T follicular helper cell (primary cell): ENCODE data around the gene DHX8.

Source experiments
- DNase-seq: peaks from one replicate; pipeline ENCODE4 v3.0.0-alpha.2; 2020; ENCODE audit warnings: low read depth

Gene DHX8

DNA sequence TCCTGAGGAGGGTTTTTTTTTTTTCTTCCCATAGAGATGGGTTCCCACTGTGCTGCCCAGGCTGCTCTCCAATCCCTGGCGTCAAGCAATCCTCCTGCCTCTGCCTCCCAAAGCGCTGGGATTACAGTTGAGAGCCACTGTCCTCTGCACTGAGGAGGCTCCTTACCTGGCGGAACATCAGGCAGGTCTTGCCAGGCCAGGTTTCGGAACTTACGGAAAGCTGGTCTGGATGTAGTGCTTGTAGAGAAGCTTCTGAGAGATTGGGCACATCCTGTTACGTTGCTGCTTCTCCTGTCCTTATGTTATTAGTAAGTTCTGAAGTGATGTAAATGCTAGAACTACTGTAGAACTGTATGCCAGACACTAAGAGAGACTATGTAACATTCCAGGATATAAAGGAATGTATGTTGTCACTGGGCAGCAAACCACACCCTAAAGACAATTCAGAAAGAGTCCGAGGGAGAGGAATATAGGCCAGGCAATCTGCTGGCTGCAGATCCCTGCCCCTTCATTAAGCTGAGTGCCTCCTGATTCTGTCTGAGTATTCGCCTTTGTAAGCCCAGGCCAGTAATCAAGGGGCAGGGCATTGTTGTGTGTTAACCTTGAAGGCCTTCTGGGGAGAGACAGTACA is 41.3 kb downstream of the DHX8 start:
- DNase-seq: no peak

DNA sequence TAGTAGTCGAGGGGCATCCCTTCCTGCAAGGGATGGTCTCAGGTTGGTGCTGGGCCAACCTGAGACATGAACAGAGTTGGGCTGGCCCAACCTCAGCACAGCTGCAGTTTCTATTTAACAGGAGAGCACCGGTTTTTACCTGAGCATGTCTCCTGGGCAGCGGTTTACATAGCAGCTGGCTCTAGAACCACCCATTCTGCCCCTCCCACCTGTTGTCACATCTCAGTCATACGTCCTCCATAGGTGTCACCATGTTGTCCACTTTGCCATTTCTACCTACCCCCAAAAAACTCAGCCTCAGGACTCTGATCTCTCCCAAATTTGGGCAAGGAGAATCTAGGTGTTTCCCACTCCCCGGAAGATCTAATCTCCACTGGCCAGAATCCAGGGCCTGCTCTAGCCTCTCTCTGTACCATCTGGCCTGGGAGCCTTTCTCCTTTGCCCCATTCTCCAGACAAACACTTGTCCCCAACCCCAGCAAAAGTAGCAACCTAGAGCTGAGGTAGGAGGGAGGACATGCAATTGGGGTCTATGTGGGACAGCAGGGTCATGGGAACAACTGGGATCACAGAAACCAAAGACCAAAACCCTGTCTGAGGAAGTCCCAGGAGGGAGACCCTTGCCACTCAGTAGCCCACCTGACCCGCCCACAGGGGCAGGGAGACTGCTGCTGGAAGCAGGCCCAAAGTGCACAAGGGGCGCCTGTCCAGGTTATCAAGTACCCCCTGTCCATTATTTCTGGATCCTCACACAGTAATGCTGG is 43.3 kb downstream of the DHX8 start:
- no peak for DNase-seq

DNA sequence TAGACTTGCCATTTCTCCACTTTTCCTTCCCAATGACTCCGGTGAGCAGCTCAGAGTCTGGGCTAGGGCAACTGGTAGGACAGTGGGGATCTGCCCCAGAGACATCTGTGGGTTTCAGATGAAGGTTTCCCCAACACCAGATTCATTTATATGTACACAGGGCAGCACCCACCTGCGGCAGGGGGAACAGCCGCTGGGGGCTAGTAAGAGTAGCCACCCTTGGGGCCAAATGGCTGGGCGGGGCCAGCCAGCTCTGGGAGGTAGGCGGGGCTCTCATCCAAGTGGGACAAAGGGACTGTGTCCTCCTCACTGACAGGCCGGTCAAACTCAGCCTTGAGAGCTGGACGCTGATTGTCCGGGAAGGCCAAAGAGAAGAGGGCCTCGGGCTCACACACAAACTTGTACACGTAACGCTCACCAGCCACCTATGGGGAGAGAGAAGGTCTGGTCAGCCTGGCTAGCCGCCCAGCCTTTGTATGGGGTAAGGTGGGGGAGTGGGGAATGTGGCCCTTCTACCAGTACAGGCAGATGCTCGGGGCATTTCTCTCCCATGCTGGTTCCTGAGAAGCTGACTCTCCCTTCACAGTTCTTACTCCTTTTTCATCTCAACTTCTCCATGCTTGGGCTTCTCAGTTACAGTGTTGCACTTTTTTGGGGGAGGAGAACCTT is 44.7 kb downstream of the DHX8 start:
- DNase-seq: no peak

DNA sequence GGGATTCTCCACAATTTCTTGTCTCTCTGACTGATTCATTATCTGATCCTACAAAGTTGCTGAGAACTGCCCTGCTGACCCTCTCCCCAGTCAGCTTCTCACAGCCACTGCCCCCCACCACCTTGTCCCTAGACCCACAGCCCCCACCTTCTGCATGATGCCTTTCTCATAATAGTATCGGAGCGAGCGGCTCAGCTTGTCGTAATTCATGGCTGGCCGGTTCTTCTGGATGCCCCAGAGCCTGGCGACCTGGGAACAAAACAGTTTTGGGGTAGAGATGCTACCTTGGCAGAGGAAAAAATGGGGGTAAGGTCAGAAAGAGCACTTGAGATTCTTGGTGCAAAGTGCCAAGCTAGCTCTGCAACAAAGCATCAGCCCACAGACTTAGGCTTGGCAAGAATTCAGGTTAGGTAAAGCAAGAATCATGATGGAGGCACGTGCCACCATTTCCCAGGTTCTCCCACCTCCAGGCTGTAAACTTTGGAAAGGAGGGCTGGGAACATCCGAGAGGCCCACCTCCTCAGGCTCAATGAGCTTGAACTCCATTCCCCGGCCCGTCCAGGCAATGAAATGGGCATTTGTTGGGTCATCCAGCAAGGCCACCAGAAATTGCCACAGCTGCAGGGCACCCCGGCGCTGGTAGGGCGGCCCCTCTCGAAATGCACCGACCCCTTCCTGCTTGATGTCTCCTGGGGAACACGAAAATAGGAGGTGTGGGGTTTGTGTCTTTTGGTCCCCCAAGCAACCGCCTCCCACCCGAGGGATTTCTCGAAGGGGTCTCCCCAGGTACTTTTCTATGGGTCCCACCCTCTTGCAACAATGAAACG is 45.4 kb downstream of the DHX8 start:
- DNase-seq: no peak

DNA sequence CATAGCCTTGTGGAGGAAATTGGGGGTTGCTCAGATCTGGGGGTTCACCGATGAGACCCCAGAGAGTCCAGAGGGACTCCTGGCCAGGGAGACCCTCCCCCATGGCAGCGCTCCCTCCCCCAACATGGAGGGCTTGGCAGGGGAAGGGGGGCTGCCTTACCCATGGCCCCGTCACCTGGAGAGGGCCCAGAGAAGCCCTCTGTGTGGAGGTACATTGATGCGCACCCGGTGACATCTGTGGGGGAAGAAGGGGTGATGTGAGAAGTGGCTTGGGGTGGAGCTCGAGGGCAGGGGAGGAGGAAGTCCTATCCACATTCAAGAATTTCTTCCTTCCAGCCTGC is 46.1 kb downstream of the DHX8 start:
- no peak for DNase-seq

DNA sequence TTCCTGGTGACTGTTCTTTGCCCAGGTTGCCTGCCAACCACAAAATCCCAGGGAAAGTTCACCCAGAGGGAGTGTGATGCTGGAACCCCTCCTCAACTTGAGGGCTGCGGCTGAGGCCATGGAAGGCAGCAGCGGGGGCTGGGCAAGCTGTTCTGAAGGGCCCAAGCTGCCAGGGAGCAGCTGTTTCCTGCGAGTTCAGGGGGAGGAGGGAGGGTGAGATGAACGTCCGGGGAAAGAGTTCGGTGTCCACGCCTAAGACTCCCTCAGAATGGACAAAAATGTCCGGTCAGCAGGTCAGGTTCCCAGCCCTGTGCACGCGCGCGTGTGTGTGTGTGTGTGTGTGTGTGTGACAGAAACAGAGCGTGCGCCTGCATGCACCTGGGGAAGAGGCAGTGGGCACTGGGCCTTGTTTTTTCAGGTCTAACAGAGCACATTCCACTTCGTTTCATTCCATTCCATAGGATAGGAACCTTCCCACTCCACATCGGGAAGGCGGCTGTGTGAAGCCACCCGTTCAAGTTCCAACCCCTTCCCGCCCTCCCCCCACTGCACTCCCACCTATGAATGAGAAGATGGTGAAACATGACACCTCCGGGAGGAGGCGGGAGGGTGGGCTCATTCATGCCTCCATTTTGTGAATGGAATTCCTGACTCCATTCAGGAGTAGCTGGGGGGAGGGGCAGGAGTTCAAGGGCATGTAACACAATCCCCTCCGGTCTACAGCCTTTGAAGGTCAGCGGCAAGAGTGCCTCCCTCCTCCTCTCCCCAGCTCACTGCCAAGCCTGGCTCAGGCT is 46.7 kb downstream of the DHX8 start:
- DNase-seq: no peak

DNA sequence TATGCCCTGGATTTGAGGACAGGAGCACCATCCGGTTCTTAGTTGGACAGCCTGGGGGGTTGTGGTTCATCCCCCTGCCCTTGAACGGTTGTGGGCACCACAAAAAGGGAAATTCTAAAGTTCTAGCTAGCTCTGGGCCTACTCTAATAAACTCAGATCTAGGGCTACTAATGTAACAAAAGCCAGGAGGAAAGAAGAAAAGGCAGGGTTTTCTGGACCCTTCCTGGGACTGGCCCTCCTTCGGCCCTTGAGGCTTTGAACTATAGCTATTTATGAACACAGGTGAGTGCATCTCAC is 47.3 kb downstream of the DHX8 start:
- DNase-seq: no peak

DNA sequence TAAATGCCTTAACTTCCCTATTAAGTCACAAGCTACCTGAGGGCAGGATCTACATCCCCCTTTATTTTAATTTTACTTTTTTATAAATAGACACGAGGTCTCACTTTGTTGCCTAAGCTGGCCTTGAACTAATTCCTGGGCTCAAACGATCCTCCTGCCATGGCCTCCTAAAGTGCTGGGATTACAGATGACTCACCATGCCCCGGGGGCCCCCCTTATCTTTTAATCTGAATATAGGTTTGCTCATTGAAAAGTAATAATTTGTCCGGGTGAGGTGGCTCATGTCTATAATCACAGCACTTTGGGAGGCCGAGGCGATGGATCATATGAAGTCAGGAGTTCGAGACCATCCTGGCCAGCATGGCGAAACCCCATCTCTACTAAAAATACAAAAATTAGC is 48.2 kb downstream of the DHX8 start:
- no peak for DNase-seq

DNA sequence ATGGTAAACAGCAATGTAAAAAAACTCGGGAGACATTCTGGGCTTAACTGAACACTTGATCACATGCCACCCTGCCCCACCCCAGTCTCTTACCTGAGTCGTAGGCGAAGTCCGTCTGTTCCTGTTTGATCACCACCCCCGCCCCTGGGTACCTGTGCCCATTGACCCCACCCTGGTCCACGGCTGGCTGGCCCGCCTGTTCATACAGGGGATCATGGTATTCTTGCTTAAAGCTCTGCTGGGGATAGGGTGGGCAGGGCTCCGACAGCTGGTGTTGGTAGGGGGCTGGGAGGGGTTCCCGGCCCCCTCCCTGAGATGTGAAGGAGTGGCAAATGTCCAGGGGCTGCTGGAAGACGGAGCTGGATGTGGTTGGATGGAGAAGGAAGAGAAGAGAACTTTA is 48.8 kb downstream of the DHX8 start:
- no peak for DNase-seq

DNA sequence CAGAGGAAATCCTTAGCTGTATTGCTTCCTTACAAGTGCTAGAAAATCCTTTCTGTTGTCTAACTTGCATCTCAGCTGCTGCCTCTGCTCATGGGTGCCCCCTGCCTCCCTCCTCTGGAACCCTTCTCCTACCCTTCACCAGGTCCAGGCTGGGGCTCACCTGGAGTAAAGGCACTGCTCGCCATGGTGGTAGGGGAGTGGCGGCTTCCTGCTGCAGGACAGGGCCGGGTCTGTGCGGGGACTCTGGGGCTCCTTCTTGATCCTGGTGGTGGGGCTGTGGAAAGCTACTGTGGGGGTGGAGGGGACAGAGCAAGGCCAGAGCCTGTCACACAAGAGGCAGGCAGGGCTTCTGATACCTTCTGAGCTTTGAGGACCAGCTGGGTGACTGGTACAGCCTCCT is 49.9 kb downstream of the DHX8 start:
- DNase-seq: no peak

DNA sequence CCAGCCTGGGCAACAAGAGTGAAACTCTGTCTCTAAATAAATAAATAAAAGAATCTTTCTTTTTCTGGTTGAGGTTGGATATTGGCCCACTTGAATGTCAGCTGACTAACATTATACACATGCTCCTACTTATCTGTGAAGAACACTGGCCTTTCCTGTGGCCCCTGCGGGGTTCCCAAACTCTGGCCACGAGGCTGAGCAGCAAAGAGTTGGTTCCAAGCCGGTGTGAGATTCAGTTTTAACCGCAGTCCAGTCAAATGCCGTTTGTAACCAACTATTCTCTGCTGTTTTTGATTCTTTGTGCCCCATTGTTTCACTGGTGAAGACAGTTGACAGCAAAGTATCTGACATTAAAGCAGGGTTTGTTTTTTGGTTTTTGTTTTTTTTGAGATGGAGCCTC is 51.1 kb downstream of the DHX8 start:
- no peak for DNase-seq

DNA sequence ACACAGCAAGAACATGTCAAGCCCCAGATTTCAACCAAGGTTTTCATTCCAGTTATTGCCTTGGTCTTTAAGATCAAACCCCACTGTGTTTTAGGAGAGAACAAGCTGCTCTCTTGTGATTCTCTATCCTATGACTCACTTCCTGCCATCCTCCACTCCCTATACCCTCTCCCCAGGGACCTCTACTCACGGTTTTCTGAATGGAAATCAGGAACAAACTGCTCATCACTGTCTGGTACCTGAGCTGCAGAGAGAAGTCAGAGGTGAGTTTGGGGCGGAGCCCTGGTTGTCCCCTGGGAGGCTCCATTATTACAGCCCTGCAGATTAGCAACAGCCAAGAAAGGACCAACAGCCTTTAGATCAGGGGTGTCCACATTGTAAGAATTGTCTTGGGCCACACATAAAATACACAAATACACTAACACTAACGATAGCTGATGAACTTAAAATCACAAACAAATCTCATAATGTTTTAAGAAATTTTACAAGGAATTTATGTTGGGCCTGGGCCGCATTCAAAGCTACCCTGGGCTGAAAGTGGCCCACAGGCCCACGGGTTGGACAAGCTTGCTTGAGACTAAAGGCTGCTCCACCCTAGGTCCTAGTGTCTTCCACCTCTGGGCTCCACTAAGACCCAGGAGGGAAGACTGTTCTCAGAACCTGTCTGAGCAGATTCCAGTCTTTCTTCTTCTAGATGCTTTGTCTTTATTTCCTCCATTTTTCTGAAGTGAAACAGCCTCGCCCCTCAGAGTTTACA is 52.6 kb downstream of the DHX8 start:
- no peak for DNase-seq

DNA sequence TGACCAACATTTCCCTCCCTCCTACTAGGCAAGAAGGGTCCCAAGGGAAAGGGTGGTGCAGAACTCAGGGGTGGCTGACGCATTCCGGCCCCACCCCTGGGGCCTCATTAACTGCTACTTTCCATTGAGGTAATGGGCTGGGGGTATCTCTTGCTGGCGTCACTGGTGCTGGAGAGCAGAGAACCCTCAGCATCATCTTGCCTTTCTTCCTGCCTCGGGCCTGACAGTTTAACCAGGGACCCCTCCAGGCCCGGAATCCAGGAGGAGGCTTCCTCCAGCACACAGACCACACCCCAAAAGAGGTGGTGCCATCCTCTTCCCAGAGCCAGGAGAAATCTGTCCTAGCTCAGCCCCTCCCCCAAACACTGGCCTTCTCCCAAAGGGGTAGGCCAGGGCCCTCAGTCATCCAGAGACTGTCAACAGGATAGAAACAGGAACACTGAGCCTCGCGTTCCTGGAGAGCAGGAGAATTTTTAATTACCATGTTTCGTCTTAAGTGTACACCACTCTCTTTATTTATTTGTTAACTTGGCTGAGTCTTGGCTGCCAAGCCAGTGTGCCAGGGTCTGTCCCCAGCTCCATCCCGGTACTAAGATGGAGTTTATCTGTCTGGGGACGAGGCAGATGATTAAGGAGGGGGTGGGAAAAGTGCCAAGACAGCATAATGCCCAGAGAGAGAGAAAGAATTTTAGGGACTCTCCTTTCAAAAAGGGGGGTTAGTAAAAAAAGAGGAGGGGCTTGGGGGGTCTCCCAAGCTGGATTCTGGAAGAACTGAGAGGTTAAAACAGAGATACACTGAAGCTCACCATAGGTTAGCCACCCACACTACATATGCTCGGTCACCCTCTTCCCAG is 57.3 kb downstream of the DHX8 start:
- DNase-seq: no peak

DNA sequence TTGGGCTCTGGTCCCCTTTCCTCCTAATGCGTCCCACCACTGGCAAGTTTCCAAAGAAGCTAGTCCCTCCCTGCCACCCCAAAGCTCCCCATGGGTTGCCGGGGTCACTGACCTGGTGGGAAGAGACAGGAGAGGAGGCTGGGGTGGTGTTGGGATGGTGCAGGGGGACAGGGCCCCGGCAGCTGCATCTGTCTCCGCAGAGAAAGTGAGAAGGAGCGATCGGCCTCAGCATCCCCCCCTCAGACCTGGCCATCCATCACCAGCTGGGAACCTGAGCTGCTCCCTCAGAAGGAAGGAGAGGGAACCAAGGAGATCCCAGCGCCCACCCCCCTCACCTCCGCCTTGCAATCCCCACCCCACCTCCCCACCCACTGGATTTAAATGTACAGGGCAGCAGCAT is 59.1 kb downstream of the DHX8 start:
- DNase-seq: no peak

DNA sequence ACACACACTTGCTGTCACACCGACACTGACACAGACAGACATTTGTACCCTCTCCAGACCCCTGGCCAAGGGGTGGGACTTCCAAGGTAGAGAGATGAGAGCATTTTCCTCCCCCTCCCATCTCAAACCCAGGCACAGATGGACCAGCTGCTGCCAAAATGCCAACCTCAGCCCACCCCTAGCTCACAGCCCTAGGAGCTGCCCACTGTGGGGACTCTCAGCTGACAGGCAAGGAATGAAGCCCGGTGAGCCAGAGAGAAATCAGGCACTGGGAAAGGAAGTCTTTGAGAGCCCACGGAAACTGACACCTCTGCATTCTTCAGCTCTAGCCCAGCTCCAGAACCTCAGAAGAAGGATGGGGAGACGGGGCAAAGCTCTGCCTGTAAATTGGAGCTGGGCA is 59.5 kb downstream of the DHX8 start:
- DNase-seq: no peak

DNA sequence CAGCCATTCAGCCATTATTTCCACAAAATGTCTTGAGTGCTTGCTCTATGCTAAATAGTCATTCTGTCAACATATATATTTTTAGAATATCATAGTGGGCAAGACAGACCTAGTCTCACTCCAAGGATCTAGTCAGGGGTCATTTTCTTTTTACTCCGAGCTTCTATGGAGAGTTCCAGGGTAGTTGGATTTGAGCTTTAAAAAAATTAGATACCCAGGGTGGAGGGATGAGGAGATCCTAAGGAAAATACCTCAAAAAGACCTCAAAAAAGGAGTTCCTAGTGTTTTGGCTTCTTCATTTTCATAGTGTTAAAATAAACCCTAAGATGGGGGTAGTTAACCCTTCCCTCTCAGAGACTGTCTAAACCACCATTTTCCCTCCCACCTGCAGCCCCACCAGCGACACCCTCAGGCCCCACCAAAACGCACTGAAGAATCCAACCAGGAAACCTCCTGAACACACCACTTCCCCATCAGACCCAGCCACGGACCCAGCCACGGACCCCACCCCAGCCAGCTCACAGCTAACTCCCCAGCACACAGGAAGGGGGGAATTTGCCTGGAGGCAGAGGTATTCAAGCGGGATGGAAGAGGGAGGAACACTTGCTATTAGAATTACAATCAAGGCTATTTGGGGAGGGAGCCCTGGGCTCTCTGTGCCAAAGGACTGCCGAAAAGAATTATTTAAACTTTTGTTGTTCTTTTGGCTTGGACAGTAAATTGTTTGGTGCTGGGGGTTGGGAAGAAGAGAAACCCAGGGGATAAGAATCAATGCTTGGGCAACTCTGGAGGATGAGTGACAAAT is 60.2 kb downstream of the DHX8 start:
- no peak for DNase-seq

DNA sequence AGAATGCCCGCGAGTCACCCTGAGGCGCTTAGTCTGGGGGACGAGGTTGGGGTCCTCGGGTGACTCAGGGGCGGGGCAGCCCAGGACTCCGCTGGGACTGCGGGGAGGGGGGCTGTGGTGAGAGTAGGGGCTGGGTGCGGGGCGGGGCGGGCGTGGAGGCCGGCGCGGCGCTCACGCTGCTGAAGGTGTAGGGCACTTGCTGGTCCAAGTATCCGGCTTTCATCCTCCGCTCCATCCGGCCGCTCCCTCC is 61.5 kb downstream of the DHX8 start:
- DNase-seq: peak; percentile 4

DNA sequence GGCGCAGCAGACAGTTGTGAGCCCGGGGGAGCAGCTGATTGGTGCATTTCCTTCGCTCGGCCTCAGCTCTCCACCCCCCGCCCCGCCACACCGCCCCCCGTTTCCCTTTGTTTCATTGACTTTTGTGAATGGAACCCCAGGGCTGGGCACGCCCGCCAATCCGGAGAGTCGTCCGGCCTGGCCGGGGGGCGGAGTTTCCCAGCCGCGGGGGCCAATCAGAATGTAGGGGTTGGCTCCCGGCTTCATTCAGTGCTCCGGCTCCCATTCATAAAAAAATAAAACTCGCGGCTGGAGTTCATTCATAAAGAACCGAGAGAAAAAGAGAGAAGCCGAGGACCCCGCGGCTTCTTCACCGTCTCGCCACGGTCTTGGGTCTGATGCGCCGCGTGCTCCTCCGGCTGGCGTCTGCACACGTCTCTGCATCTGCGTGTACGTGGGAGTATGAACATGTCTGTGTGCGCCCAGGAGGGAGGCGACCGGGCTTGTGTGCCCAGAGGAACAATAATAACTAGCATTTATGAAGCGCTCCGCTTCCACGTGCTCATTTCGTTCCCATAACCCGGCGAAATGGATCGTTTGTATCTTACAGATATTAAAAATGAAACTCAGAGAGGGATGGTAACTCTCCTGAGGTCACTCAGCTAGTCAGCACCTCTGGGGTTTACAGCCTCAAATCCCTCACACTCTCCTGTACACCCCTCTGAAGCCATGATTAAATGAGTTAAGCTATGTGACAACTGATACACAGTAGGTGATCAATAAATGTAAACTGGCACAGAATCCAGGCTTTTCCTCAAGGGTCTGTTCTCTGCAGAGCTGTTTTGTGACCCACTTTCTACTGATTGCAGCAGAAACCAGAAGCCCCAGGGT is 62.8 kb downstream of the DHX8 start, which contains the start of gene ETV4:
TSS of gene ETV4 (minus strand) at position 22 of the 870 bp plus-strand sequence. CDS start 723 bp downstream, outside the sequence.
- peak; percentile 76 for DNase-seq

DNA sequence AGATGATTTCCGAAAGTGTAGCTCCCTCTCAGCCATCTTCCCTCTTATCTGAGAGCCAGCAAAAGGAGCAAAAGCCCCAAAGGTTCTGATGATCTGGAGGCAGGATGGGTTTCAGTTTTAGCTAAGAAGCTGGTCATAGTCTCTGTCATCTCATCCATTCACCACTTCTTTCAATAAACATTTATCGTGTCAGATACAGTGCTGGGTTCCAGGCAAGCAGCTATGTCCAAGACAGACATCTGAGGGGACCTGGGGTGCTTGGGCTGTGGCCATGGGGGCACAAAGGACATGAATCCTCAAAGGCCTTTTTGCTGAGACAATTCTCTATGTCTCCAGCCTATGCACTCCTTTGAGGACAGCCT is 63.4 kb downstream of the DHX8 start:
- no peak for DNase-seq
